Muscle of leg (tissue), 11 donors: Measurements from ENCODE around the gene PHEX. TPM values are rescaled to one million over a fixed set of nuclear protein-coding genes. Genes with fewer than 3 reads are reported as not detected.

Experiments
- DNase-seq: peaks from one replicate; pipeline ENCODE4 v3.0.0; 2013
- H3K27ac ChIP-seq: one replicate; pipeline ENCODE4 v1.5.1; 2013; ENCODE audit warnings: mild to moderate bottlenecking, low read length, control low read depth
- H3K27me3 ChIP-seq: one replicate; pipeline ENCODE4 v1.6.1; 2013; ENCODE audit warnings: low read length; ENCODE audit not compliant: control insufficient read depth, insufficient read depth
- H3K36me3 ChIP-seq: one replicate; pipeline ENCODE4 v1.6.1; 2013; ENCODE audit warnings: low read length; ENCODE audit not compliant: control insufficient read depth, insufficient read depth
- H3K4me1 ChIP-seq: one replicate; pipeline ENCODE4 v1.6.1; 2013; ENCODE audit warnings: low read length; ENCODE audit not compliant: control insufficient read depth, insufficient read depth
- H3K4me3 ChIP-seq: one replicate; pipeline ENCODE4 v1.5.1; 2013; ENCODE audit warnings: low read length, control low read depth
- H3K9me3 ChIP-seq: replicated peaks from 2 replicates; pipeline ENCODE4 v1.6.1; 2013; ENCODE audit warnings: low read depth, low read length; ENCODE audit not compliant: control insufficient read depth
- WGBS: methylation state at CpG from one replicate; pipeline ENCODE4 v1.1.5; 2013; ENCODE audit warnings: missing lambda C conversion rate; ENCODE audit not compliant: insufficient coverage; 5-methylcytosine and 5-hydroxymethylcytosine counted together
- polyA plus RNA-seq, 8 donors: library from polyadenylated mRNA; unstranded; fragments of 120-200 nt; gene quantifications; one replicate each; pipeline versions ENCODE4 v1.2.1 to v1.2.3, GENCODE V29; 2013; ENCODE audit warnings: inconsistent platforms in 1 of 8, low replicate concordance in 1 of 8; ENCODE audit not compliant: insufficient read length in 8 of 8, insufficient read depth in 1 of 8
- total RNA-seq: library from RNA; stranded (reverse); fragments of 120-200 nt; gene quantifications from one replicate; pipeline ENCODE4 v1.2.4, GENCODE V29; 2013

Gene PHEX
- total and polyA plus RNA-seq, 9 donors: 1.9 to 5.3 (median 4.5) TPM

DNA sequence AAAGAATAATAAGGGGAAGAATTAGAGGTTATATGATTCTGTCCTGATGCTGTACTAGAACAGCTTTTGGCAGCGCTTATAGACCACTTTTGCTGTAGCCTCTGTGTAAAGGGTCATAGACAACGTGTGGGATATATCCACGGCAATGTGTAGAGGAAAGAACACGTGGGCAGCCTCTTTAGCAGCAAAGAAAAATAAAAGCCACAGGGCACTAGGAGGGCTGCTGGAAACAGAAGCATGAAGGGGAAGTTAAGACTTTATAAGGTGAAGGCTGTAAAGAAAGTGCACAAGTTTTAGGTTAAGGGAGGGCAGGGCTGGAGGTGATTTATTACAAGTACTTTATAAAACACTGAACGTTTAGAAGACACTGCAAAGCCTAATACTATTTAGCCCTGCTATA, 20.1 kb upstream of the PHEX start:
- 36% methylated on average over 4 of the region's 5 CpGs for WGBS
- Histone ChIP-seq H3K27ac (no peak overlapping the region), H3K9me3 (peaks cover 4% of the 10 kb centered on the region), H3K36me3 (no peaks in the 10 kb centered on the region), H3K4me3 (no peak overlapping the region), H3K27me3 (peaks cover 14% of the 10 kb centered on the region), H3K4me1 (no peaks in the 10 kb centered on the region)
- DNase-seq: no peak

DNA sequence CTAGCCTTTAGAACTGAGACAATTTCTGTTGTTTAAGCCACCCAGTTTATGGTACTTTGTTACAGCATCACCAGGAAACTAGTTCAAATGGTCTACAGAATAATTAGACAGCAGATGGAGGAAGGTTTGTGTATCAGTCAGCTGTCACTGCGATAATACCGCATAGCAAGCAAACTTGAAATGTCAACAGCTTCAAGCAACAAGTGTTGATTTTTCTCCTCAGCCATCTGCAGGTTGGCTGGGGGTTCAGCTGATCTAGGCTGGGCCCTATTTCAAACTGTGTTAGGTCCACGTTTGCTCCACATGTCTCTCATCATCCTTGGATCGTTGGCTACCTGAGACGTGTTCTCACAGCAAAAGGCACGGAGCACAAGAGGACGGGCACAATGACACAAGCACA, 19.2 kb upstream of the PHEX start:
- no peak overlapping the region for H3K4me3 ChIP-seq
- WGBS: 71% methylated on average over 7 of the region's 7 CpGs
- no peak for DNase-seq
- no peaks in the 10 kb centered on the region for H3K4me1 ChIP-seq
- H3K9me3 ChIP-seq: peaks cover 4% of the 10 kb centered on the region
- no peaks in the 10 kb centered on the region for H3K36me3 ChIP-seq
- no peak overlapping the region for H3K27ac ChIP-seq
- peaks cover 14% of the 10 kb centered on the region for H3K27me3 ChIP-seq

DNA sequence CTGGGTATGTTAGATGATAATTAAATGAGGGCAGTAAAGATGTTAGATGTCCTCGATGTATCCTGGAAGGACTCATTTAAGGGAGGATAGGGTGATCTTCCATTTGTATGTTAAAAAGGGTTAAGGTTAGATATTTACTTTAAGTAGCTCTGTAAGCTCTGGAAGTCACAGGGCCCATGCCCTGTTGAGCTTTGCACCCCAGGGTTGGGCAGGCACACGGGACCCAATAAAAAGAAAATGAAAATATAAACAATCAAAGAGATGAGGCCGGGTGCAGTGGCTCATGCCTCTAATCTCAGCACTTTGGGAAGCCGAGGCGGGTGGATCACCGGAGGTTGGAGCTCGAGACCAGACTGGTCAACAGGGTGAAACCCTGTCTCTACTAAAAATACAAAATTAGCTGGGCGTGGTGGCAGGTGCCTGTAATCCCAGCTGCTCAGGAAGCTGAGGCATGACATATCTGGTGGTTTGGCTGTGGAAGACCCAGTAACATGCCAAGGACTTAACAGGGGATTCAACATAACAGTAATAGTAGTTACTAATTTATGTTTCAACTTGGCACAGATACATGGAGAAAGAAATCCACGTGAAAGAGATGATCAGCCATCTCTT, 16.9 kb upstream of the PHEX start:
- H3K4me3 ChIP-seq: no peak overlapping the region
- 67% methylated on average over 1 of the region's 9 CpGs for WGBS
- no peak for DNase-seq
- H3K27ac ChIP-seq: no peak overlapping the region
- no peaks in the 10 kb centered on the region for H3K9me3 ChIP-seq
- H3K36me3 ChIP-seq: no peaks in the 10 kb centered on the region
- no peaks in the 10 kb centered on the region for H3K4me1 ChIP-seq
- H3K27me3 ChIP-seq: peaks cover 17% of the 10 kb centered on the region

DNA sequence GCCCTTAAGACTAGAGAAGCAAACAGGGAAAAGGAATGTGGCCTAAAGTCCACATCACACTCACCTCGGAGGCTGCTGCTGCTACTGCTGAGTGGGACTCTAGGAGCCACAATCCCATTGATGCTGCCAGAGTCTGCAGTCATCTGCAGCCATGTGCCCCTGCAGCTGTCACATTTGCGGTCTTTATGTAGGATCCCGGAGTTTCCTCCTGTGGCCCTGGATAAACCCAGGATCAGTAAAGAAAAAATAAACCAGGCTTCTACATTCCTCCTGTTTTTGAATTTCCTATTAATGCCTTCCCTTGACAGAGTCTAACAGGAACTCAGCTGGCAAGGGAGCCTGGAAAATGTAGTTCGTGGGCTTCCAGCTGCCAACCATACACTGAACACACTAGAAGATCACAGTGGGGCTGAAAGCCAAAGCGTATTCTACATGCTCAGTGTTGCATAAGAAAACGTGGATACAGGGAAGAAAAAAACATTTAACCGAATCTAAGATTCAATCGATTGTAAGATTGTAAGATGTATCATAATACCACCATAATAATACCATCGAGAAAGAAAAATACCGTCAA, 10.3 kb upstream of the PHEX start:
- peak; percentile 82 for DNase-seq
- no peaks in the 10 kb centered on the region for H3K4me1 ChIP-seq
- WGBS: 82% methylated on average over 3 of the region's 10 CpGs

DNA sequence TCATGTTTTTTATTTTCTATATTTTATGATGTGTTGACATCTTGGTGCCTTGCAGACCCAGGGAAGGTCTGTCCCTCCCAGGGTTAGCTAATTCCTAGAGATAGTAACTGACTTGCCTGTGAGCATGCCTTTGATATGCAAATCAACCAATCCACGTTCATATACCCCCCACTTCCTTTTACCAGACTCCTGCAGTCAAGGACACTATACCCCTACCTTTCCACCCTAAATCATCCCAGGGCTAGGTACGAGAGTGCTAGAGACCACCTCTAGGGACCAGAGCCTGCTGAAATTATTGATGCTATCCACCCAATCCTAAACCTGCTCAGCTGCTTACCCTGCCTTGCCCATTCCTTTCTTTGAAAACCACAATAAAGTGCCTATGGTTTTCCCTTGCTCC, 7.5 kb upstream of the PHEX start:
- Histone ChIP-seq H3K9me3 (no peaks in the 10 kb centered on the region), H3K4me1 (no peaks in the 10 kb centered on the region), H3K4me3 (no peak overlapping the region), H3K27ac (no peak overlapping the region), H3K36me3 (no peaks in the 10 kb centered on the region), H3K27me3 (peaks cover 27% of the 10 kb centered on the region)
- no peak for DNase-seq
- WGBS: 42% methylated on average over 2 of the region's 2 CpGs

More for the DNA sequence above, 10.3 kb upstream of the PHEX start:
- Histone ChIP-seq H3K4me3 (no peak overlapping the region), H3K27me3 (peaks cover 30% of the 10 kb centered on the region), H3K36me3 (no peaks in the 10 kb centered on the region), H3K9me3 (no peaks in the 10 kb centered on the region), H3K27ac (no peak overlapping the region)

DNA sequence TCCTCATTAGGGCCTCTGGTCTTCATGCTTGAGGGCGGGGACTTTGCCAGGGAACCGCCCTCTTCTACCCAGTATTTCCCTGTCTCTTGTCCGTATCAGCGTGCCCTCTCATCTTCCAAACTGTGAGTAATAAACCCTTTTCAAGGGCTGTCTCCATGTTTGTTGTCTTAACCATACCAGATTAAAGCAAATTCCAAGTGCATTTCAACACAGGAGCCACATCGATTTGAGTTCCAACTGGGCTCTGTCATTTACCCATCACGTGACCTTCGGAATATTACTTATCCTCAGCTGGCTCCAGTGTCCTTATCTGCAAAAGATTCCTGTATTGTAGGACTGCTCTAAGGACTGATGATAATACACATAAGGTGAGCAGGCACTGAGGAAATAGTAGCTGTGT, 6.4 kb upstream of the PHEX start:
- Histone ChIP-seq H3K27ac (no peak overlapping the region), H3K36me3 (no peaks in the 10 kb centered on the region), H3K9me3 (no peaks in the 10 kb centered on the region), H3K27me3 (peaks cover 25% of the 10 kb centered on the region), H3K4me3 (no peak overlapping the region), H3K4me1 (no peaks in the 10 kb centered on the region)
- DNase-seq: no peak
- 66% methylated on average over 3 of the region's 7 CpGs for WGBS

DNA sequence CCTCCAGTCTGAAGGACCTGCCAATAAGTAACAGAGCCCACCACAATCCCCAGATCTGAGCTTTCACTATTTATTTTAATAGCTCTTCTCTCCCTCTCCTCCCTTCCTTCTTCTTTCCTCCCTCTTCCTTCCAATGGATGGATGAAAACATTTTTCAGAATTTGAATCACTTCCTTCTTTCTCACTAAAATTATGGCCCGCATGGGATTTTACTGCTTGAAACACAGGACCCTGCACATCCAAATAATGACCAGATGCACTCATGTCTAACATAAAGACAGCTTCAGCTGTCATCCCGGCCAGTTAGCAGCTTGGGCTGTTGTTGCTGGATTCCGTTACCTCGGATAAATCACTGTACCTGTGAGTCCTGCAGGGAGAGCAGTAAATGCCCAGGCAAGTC, 5.4 kb upstream of the PHEX start:
- DNase-seq: peak; percentile 71
- Histone ChIP-seq H3K4me3 (no peak overlapping the region), H3K27me3 (peaks cover 25% of the 10 kb centered on the region), H3K27ac (no peak overlapping the region), H3K36me3 (no peaks in the 10 kb centered on the region), H3K4me1 (no peaks in the 10 kb centered on the region), H3K9me3 (no peaks in the 10 kb centered on the region)
- 48% methylated on average over 3 of the region's 4 CpGs for WGBS

DNA sequence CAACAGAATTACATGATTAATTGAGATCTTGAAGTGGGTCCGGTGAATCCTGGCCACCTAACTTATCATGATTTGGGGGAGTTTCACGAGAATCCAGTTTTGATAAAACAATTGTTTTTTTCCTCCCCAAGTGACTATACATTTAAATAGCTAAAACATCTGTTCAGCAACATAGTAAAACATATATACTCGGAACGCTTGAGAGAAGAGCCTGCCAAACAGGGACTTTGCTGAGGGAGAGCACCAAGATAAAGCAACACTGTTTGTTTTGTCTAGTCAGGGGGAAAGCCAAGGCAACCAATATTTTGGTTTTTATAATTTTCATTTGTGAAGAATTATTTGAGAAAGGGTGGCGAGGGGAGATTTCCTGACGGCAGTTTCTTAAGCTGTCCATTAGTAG, 381 bp downstream of the PHEX start:
- Histone ChIP-seq H3K9me3 (no peaks in the 10 kb centered on the region), H3K27me3 (peaks cover 8% of the 10 kb centered on the region), H3K4me3 (no peak overlapping the region), H3K4me1 (no peaks in the 10 kb centered on the region), H3K27ac (peak overlapping the region; percentile 29), H3K36me3 (no peaks in the 10 kb centered on the region)
- 38% methylated on average over 4 of the region's 6 CpGs for WGBS
- DNase-seq: peak; percentile 30

DNA sequence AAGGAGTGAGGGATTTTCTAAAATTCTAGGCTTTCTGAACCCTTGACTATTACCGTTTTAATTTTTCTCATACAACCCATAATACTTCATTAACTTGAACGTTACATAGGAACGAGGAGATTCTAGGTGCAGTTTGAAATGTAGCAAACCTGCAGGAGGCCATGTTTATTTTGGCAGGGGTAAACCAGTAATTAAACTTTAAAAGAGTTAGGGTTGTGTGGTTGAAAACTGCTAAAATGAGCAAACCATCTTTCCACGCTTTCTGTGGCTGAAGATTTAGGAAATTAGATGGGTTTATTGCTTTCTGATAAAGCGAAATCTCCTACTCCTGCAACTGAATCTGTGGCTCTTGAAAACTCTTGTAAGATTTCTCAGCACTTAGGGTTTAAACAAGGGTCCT, 1.7 kb downstream of the PHEX start:
- no CpG with 5 or more reads among the region's 5 CpGs for WGBS
- Histone ChIP-seq H3K4me1 (no peaks in the 10 kb centered on the region), H3K9me3 (no peaks in the 10 kb centered on the region), H3K27me3 (peaks cover 12% of the 10 kb centered on the region), H3K27ac (no peak overlapping the region), H3K36me3 (no peaks in the 10 kb centered on the region), H3K4me3 (no peak overlapping the region)
- no peak for DNase-seq

DNA sequence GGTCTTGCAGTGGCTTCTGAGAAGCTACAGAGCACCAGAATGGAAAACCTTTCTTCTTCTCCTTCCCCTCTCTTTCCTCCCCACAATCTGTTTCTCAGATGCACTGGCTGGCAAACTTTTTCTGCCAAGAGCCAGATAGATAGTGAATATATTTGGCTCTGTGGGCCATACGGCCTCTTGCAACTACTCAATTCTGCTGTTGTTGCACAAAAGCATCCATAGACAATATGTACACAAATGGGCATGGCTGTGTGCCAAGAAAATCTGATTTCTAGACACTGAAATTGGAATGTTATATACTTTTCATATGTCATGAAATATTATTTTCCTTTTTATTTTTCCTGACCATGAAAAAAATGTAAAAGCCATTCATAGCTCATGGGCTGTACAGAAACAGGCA, 3.1 kb downstream of the PHEX start:
- Histone ChIP-seq H3K4me3 (no peak overlapping the region), H3K9me3 (no peaks in the 10 kb centered on the region), H3K27me3 (peaks cover 15% of the 10 kb centered on the region), H3K4me1 (no peaks in the 10 kb centered on the region), H3K27ac (no peak overlapping the region), H3K36me3 (no peaks in the 10 kb centered on the region)
- DNase-seq: no peak
- WGBS: no CpG with 5 or more reads among the region's 1 CpG

DNA sequence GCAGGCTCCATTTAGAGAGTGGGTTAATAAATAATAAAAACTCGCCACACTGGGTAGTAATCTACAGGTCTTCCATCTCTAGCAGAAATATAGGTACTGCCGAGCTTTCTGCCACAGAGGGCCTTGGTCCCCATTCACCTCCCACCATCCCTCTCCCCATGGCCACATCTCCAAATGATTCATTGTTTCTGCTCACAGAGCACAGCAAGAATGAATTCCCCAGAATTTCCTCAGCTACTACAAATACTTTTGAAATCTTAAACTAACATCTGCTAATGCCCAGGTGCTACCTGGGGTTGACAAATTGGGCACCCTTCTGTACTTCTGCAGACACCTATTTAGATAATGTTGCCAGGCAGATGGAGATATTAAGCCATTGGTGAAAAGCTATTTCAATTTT, 5.1 kb downstream of the PHEX start:
- no peaks in the 10 kb centered on the region for H3K4me1 ChIP-seq
- H3K27me3 ChIP-seq: peaks cover 19% of the 10 kb centered on the region
- DNase-seq: no peak
- no peaks in the 10 kb centered on the region for H3K9me3 ChIP-seq
- no peak overlapping the region for H3K4me3 ChIP-seq
- no peak overlapping the region for H3K27ac ChIP-seq
- 75% methylated on average over 1 of the region's 2 CpGs for WGBS
- H3K36me3 ChIP-seq: no peaks in the 10 kb centered on the region
